Tibial nerve (tissue), 4 donors: ENCODE data around the gene ZNF618.

Experiments used
- EP300 ChIP-seq, 2 donors: sonication (generic); formaldehyde crosslinking; IDR thresholded peaks; one replicate each; pipeline ENCODE4 v1.6.1; 2017; ENCODE audit warnings: antibody characterized with exemption in 2 of 2, mild to moderate bottlenecking in 1 of 2
- POLR2A ChIP-seq, 2 donors: fragments of 450-650 bp; IDR thresholded peaks; one replicate each; pipeline ENCODE4 v1.6.1; 2017; ENCODE audit warnings: antibody characterized with exemption in 2 of 2, mild to moderate bottlenecking in 2 of 2, moderate library complexity in 2 of 2
- TF ChIP-seq, protein P1 (sequence below), 5 experiments: fragments of 200-600 bp in 3 of 5; fragments of 450-650 bp in 2 of 5; sonication (generic) in 3 of 5; IDR thresholded peaks; one replicate each; pipeline ENCODE4 v1.5.1; 2016 to 2019; ENCODE audit warnings: antibody characterized with exemption in 5 of 5, mild to moderate bottlenecking in 3 of 5, moderate library complexity in 2 of 5

DNA sequence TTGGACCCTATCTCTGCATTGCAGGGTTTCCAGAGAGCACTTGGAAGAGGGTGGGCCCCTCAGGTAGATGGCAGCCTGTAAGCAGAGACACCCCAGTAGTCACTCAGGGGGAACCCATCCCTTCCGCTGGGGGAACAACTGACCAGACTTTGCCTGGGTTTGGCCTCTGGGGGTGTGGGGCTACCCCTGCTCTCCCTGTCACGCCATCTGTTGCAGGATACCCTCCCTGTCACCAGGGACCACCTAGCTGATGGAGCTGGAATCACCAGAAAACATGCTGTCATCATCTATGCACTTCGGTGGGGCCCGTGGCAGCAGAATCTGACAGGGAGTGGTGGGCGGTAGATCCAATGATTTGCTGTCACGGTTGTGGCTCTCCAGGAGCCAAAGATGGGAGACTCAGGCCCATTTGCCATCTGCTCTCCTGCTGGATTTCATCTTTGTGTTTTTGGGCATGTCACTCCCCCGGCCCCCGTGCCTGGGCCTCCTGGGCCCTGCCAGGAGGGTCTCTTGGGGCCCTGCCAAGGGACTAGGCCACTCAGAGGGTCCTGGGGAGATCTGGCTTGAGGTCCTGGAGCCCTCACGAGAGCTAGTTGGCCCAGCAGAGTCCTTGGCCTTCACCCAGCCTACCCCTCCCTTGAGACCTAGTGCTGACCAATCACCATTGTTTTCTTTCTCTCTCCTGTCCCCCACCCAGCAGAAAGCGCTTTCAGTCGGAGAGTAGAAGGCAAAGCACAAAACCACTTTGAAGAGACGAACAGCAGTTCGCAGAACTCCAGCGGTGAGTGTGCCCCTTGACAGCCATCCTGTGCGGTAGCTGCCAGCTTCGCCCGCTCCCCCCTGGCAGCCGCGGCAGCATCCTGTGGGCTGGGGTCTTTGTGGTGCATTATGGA, 156.1 kb downstream of the ZNF618 start:
- TF ChIP-seq, protein P1, sequence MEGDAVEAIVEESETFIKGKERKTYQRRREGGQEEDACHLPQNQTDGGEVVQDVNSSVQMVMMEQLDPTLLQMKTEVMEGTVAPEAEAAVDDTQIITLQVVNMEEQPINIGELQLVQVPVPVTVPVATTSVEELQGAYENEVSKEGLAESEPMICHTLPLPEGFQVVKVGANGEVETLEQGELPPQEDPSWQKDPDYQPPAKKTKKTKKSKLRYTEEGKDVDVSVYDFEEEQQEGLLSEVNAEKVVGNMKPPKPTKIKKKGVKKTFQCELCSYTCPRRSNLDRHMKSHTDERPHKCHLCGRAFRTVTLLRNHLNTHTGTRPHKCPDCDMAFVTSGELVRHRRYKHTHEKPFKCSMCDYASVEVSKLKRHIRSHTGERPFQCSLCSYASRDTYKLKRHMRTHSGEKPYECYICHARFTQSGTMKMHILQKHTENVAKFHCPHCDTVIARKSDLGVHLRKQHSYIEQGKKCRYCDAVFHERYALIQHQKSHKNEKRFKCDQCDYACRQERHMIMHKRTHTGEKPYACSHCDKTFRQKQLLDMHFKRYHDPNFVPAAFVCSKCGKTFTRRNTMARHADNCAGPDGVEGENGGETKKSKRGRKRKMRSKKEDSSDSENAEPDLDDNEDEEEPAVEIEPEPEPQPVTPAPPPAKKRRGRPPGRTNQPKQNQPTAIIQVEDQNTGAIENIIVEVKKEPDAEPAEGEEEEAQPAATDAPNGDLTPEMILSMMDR (IDR thresholded peaks at IDR 0.05) = no peak
- TF ChIP-seq POLR2A (IDR thresholded peaks at IDR 0.05) (no peak), EP300 (IDR thresholded peaks at IDR 0.05) (no peak)
